ENCODE results near the gene CSHL1.
"Not testable (repeated sequence)": the region's sequence is repeated elsewhere in the genome, so short reads cannot be mapped to it uniquely, and the experiment has no call there.

Gene CSHL1

GRCh38 chr17:63922402-63922801 is 11.3 kb upstream of the CSHL1 start:
- not testable (repeated sequence) for H3K4me3 Mint-ChIP-seq; H3K9me3 Mint-ChIP-seq; H3K27ac Mint-ChIP-seq (ENCODE audit: low read depth); H3K36me3 Mint-ChIP-seq (ENCODE audit: insufficient read depth); DNase-seq (ENCODE audit: low spot score in 2 of 2); H3K4me1 Mint-ChIP-seq; ATAC-seq (replicated peaks; ENCODE audit: extremely low read depth, poor library complexity, severe bottlenecking)
- peaks cover 11% of the 10 kb centered on the region for H3K27me3 Mint-ChIP-seq

- not testable (repeated sequence) for DNase-seq (ENCODE audit: low spot score in 2 of 2); H3K36me3 Mint-ChIP-seq (ENCODE audit: insufficient read depth); H3K27ac Mint-ChIP-seq (ENCODE audit: low read depth); H3K4me3 Mint-ChIP-seq; H3K4me1 Mint-ChIP-seq; H3K9me3 Mint-ChIP-seq; ATAC-seq (replicated peaks; ENCODE audit: extremely low read depth, poor library complexity, severe bottlenecking)
- peaks cover 11% of the 10 kb centered on the region for H3K27me3 Mint-ChIP-seq
Measured at GRCh38 chr17:63920779-63921178, 9.7 kb upstream of the CSHL1 start.

DNA sequence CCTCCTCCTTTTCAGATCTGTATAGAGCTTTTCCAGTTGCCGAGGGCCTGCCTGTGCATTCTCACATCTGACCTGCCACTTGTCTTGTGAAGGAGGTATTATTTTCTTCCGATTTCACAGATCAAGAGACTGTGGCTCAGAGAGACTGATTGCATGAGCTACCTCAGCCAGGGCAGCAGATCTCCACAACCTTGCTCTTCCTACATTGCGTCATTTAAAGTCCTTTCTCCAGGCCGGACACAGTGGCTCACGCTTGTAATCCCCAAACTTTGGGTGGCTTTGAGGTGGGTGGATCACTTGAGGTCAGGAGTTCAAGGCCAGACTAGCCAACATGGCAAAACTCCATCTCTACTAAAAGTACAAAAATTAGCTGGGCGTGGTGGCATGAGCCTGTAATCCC is 9.0 kb upstream of the CSHL1 start:
- ATAC-seq (replicated peaks; ENCODE audit: extremely low read depth, poor library complexity, severe bottlenecking); H3K27ac Mint-ChIP-seq (ENCODE audit: low read depth); DNase-seq (ENCODE audit: low spot score in 2 of 2); H3K4me3 Mint-ChIP-seq; H3K4me1 Mint-ChIP-seq; H3K36me3 Mint-ChIP-seq (ENCODE audit: insufficient read depth); H3K9me3 Mint-ChIP-seq: not testable (repeated sequence)
- H3K27me3 Mint-ChIP-seq: peaks cover 11% of the 10 kb centered on the region

DNA sequence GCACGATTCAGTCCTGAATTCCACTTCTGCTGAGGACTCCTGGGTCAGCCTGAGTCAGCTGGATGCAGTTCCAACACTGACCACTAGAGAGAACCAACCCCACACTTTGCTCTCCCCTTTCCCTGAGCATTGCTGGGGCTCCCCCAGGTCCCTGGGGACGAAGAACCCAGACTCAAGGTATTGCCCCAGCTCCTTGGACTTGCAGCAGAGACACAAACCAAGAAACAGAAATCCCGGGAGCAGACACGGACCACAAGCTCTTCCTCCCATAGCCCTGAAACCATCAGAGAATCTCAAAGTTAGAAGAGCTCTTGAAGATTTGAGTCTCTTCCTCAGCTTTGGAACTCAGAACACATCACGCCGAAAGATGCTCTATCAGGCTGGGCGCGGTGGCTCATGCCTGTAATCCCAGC is 8.3 kb upstream of the CSHL1 start:
- Mint-ChIP-seq H3K9me3 (no peaks in the 10 kb centered on the region), H3K27me3 (peaks cover 11% of the 10 kb centered on the region), H3K36me3 (ENCODE audit: insufficient read depth) (peaks cover 4% of the 10 kb centered on the region), H3K4me1 (peaks cover 7% of the 10 kb centered on the region), H3K27ac (ENCODE audit: low read depth) (no peak overlapping the region), H3K4me3 (no peak overlapping the region)
- DNase-seq (ENCODE audit: low spot score in 2 of 2) (peak; percentile 64 to 71), ATAC-seq (replicated peaks; ENCODE audit: extremely low read depth, poor library complexity, severe bottlenecking) (peak; percentile 84)

DNA sequence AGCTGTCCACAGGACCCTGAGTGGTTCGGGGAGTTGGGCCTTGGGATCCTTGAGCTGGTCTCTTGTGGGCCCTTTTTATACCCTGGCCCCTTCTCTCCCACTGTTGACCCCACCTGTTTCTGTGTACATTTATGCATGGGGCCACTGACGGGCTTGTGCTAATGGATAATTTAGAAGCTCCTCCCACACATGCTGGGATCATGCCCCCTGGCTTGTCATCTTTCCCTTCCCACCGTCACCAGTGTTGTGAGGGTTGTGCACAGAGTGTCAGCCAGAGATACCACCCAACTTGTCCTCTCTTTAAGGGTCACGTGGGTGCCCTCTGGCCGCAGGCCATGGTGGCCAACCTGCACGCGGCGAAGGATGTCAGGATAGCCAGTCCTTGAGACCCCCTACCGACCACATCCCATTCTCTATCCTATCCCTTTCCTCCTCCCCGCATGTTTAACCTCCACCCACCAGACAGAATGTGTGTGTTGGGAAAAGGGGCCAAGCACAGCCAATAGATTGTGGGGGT is 7.8 kb upstream of the CSHL1 start, which contains the start of gene GH1:
TSS of gene GH1 (minus strand) at position 51 of the 517 bp plus-strand sequence. CDS start 63 bp downstream, outside the sequence.
- not testable (repeated sequence) for DNase-seq (ENCODE audit: low spot score in 2 of 2); H3K9me3 Mint-ChIP-seq; ATAC-seq (replicated peaks; ENCODE audit: extremely low read depth, poor library complexity, severe bottlenecking); H3K4me3 Mint-ChIP-seq; H3K27ac Mint-ChIP-seq (ENCODE audit: low read depth); H3K4me1 Mint-ChIP-seq; H3K36me3 Mint-ChIP-seq (ENCODE audit: insufficient read depth)
- H3K27me3 Mint-ChIP-seq: peaks cover 11% of the 10 kb centered on the region

DNA sequence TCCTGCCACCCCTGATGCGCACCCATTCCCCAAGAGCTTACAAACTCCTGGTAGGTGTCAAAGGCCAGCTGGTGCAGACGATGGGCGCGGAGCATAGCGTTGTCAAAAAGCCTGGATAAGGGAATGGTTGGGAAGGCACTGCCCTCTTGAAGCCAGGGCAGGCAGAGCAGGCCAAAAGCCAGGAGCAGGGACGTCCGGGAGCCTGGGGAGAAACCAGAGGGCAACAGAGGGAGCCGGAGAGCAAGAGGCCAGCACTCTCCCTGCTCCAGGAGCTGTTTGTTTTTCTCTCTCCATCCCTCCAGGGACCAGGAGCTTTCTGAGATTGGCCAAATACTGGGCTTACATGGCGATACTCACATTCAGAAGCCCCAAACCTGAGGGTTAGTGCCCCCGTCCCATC is 7.2 kb upstream of the CSHL1 start:
- H3K27me3 Mint-ChIP-seq: peaks cover 11% of the 10 kb centered on the region
- H3K4me3 Mint-ChIP-seq: no peak overlapping the region
- DNase-seq (ENCODE audit: low spot score in 2 of 2) (no peak), ATAC-seq (replicated peaks; ENCODE audit: extremely low read depth, poor library complexity, severe bottlenecking) (no peak)
- peaks cover 7% of the 10 kb centered on the region for H3K4me1 Mint-ChIP-seq
- no peaks in the 10 kb centered on the region for H3K9me3 Mint-ChIP-seq
- H3K27ac Mint-ChIP-seq (ENCODE audit: low read depth): no peak overlapping the region
- H3K36me3 Mint-ChIP-seq (ENCODE audit: insufficient read depth): peaks cover 5% of the 10 kb centered on the region

- H3K27ac Mint-ChIP-seq (ENCODE audit: low read depth): no peak overlapping the region
- H3K4me1 Mint-ChIP-seq: peaks cover 7% of the 10 kb centered on the region
Measured at GRCh38 chr17:63917646-63918045, 6.6 kb upstream of the CSHL1 start.

DNA sequence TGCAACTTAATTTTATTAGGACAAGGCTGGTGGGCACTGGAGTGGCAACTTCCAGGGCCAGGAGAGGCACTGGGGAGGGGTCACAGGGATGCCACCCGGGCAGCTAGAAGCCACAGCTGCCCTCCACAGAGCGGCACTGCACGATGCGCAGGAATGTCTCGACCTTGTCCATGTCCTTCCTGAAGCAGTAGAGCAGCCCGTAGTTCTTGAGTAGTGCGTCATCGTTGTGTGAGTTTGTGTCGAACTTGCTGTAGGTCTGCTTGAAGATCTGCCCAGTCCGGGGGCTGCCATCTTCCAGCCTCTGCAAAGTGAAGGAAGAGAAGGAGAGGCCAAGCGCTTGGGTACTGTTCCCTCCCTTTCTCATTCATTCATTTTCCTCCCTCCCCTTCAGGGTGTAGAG is 6.1 kb upstream of the CSHL1 start:
- peaks cover 11% of the 10 kb centered on the region for H3K27me3 Mint-ChIP-seq
- not testable (repeated sequence) for H3K27ac Mint-ChIP-seq (ENCODE audit: low read depth); H3K36me3 Mint-ChIP-seq (ENCODE audit: insufficient read depth); DNase-seq (ENCODE audit: low spot score in 2 of 2); ATAC-seq (replicated peaks; ENCODE audit: extremely low read depth, poor library complexity, severe bottlenecking); H3K4me1 Mint-ChIP-seq; H3K9me3 Mint-ChIP-seq; H3K4me3 Mint-ChIP-seq

More at GRCh38 chr17:63917646-63918045, 6.6 kb upstream of the CSHL1 start:
- DNase-seq (ENCODE audit: low spot score in 2 of 2) (no peak), ATAC-seq (replicated peaks; ENCODE audit: extremely low read depth, poor library complexity, severe bottlenecking) (no peak)
- Mint-ChIP-seq H3K9me3 (no peaks in the 10 kb centered on the region), H3K36me3 (ENCODE audit: insufficient read depth) (peaks cover 5% of the 10 kb centered on the region), H3K4me3 (no peak overlapping the region), H3K27me3 (peaks cover 11% of the 10 kb centered on the region)

GRCh38 chr17:63916566-63917185 is 5.6 kb upstream of the CSHL1 start:
- peaks cover 5% of the 10 kb centered on the region for H3K36me3 Mint-ChIP-seq (ENCODE audit: insufficient read depth)
- H3K27me3 Mint-ChIP-seq: peaks cover 11% of the 10 kb centered on the region
- no peak for DNase-seq (ENCODE audit: low spot score in 2 of 2)
- peaks cover 8% of the 10 kb centered on the region for H3K4me1 Mint-ChIP-seq
- no peak overlapping the region for H3K27ac Mint-ChIP-seq (ENCODE audit: low read depth)
- ATAC-seq (replicated peaks; ENCODE audit: extremely low read depth, poor library complexity, severe bottlenecking): no peak
- H3K4me3 Mint-ChIP-seq: no peak overlapping the region
- H3K9me3 Mint-ChIP-seq: no peaks in the 10 kb centered on the region

GRCh38 chr17:63915753-63916152 is 4.7 kb upstream of the CSHL1 start:
- H3K27ac Mint-ChIP-seq (ENCODE audit: low read depth); H3K36me3 Mint-ChIP-seq (ENCODE audit: insufficient read depth); H3K4me3 Mint-ChIP-seq; ATAC-seq (replicated peaks; ENCODE audit: extremely low read depth, poor library complexity, severe bottlenecking); DNase-seq (ENCODE audit: low spot score in 2 of 2); H3K9me3 Mint-ChIP-seq: not testable (repeated sequence)
- H3K4me1 Mint-ChIP-seq: peaks cover 12% of the 10 kb centered on the region
- H3K27me3 Mint-ChIP-seq: peaks cover 11% of the 10 kb centered on the region

DNA sequence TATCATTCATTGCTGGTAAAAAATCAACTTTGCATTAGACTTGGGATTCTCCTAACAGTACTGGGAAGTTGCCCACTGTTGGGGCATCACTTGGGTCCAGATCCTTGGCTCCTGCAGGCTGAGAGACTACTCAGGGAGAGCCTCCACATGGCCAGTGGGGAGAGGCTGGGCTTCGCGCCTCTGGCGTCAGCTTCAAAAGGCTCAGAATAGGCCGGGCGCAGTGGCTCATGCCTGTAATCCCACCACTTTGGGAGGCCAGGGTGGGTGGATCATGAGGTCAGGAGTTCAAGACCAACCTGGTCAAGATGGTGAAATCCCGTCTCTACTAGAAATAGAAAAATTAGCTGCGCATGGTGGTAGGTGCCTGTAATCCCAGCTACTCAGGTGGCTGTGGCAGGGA is 3.4 kb upstream of the CSHL1 start:
- H3K4me3 Mint-ChIP-seq: no peak overlapping the region
- peaks cover 8% of the 10 kb centered on the region for H3K27me3 Mint-ChIP-seq
- DNase-seq (ENCODE audit: low spot score in 2 of 2): no peak
- no peak for ATAC-seq (replicated peaks; ENCODE audit: extremely low read depth, poor library complexity, severe bottlenecking)
- peaks cover 5% of the 10 kb centered on the region for H3K36me3 Mint-ChIP-seq (ENCODE audit: insufficient read depth)
- peaks cover 11% of the 10 kb centered on the region for H3K4me1 Mint-ChIP-seq
- no peaks in the 10 kb centered on the region for H3K9me3 Mint-ChIP-seq
- no peak overlapping the region for H3K27ac Mint-ChIP-seq (ENCODE audit: low read depth)

DNA sequence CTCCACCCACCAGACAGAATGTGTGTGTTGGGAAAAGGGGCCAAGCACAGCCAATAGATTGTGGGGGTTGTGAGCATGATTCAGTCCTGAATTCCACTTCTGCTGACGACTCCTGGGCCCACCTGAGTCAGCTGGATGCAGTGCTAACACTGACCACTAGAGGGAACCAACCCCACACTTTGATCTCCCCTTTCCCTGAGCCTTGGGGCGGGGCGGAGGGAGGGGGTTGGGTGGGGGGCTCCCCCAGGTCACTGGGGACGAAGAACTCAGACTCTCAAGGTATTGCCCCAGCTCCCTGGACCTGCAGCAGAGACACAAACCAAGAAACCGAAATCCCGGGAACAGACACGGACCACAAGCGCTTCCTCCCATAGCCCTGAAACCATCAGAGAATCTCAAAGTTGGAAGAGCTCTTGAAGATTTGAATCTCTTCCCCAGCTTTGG is 621 bp upstream of the CSHL1 start:
- H3K36me3 Mint-ChIP-seq (ENCODE audit: insufficient read depth): peaks cover 2% of the 10 kb centered on the region
- peaks cover 5% of the 10 kb centered on the region for H3K4me1 Mint-ChIP-seq
- no peak overlapping the region for H3K4me3 Mint-ChIP-seq
- no peak for ATAC-seq (replicated peaks; ENCODE audit: extremely low read depth, poor library complexity, severe bottlenecking)
- no peaks in the 10 kb centered on the region for H3K9me3 Mint-ChIP-seq
- no peak overlapping the region for H3K27ac Mint-ChIP-seq (ENCODE audit: low read depth)
- DNase-seq (ENCODE audit: low spot score in 2 of 2): peak; percentile 45 to 58
- H3K27me3 Mint-ChIP-seq: no peaks in the 10 kb centered on the region

DNA sequence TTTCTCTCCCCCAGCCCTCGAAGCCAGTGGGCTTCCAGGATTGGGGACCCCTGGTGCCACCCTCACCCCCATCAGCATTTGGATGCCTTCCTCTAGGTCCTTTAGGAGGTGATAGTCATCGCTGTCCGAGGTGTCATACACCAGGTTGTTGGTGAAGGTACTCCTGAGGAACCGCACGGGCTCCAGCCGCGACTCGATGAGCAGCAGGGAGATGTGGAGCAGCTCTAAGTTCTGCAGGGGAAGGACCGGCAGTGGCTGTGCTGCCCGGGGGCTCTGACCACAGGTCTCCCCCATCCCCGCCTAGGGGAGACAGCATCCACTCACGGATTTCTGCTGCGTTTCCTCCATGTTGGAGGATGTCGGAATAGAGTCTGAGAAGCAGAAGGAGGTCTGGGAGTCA is 962 bp downstream of the CSHL1 start:
- no peak for DNase-seq (ENCODE audit: low spot score in 2 of 2)
- Mint-ChIP-seq H3K36me3 (ENCODE audit: insufficient read depth) (peaks cover 2% of the 10 kb centered on the region), H3K4me3 (no peak overlapping the region), H3K4me1 (peaks cover 5% of the 10 kb centered on the region), H3K27me3 (no peaks in the 10 kb centered on the region), H3K9me3 (no peaks in the 10 kb centered on the region), H3K27ac (ENCODE audit: low read depth) (no peak overlapping the region)
- no peak for ATAC-seq (replicated peaks; ENCODE audit: extremely low read depth, poor library complexity, severe bottlenecking)

Measured in central memory CD8-positive, alpha-beta T cell (primary cell).